Activated gamma-delta T cell treated with anti-CD3 and anti-CD28 coated beads, Interleukin-2, amount 50 U/mL, for 16 hours (primary cell): ENCODE results near the gene PACSIN2.
A peak's percentile ranks its signal among the peaks of the same experiment; 100 is the strongest.

ENCODE experiments used
- DNase-seq: peaks from one replicate; pipeline ENCODE4 v3.0.0-alpha.2; 2020; ENCODE audit warnings: low read depth

PACSIN2 gene

DNA sequence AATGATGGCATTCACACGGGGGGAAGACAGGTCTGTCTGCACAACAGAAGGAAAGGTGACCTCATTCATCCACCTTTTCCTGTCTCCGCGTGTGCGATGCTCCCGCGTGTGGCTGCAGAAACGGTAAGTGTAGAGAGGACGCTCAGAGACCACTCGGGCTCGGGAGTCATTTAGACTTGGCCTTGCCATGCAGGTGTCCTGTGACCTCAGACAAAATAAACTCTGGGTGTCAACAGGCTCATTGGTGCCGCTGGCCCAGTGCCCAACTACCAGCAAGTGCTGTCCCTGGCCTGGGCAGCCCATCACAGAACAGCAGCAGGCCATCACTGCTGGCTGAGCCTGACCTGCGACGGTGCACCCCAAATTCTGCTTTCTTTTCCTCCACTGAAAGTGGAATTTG lies 109.7 kb downstream of the PACSIN2 start:
- no peak for DNase-seq

DNA sequence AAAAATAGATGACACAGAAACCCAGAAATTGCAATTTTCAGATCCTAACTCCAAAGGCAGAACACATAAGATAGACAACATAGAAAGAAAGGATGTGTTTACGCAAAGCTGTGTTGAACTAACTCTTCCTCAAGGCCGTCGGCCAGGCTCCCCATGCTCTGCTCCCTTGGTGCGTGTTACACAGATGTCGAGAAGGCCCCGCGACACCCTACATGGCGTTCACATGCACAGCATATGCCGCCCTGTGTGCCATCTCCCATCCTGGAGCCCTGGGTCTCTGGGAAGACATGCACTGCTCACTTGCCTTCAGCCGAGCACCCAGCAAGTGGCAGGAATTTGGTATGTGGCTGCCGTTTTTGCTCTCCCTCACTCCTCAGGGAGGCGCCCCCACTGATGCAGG lies 110.9 kb downstream of the PACSIN2 start:
- no peak for DNase-seq

DNA sequence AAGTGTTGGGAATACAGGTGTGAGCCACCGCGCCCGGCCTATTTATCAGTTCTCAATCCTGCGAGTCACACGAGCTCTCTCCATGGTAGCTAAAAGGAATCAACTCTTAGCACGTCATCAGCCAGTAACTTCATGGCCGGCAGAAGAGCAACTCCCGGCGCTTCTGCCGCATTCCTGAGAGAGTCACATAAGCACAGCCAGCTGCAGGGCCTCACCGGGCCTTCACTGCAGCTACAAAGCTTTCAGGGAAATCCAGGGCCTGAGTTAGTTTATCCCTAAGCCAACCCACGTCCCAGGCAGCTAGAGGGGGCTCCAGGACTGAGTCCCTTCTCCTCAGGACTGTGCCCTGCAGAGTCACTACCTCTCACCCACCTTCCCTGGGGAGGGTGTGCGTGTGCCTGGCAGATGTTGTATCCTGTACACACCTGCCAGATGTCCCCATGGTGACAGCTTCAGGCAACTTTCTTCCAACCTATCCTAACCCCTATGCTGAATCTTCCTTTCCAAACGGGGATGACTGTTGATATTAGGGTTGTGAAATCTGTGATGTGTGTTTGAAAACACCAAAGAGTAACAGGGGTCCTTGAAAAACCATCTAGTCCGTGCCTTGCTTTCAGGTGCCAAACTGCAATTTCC lies 112.0 kb downstream of the PACSIN2 start:
- no peak for DNase-seq

DNA sequence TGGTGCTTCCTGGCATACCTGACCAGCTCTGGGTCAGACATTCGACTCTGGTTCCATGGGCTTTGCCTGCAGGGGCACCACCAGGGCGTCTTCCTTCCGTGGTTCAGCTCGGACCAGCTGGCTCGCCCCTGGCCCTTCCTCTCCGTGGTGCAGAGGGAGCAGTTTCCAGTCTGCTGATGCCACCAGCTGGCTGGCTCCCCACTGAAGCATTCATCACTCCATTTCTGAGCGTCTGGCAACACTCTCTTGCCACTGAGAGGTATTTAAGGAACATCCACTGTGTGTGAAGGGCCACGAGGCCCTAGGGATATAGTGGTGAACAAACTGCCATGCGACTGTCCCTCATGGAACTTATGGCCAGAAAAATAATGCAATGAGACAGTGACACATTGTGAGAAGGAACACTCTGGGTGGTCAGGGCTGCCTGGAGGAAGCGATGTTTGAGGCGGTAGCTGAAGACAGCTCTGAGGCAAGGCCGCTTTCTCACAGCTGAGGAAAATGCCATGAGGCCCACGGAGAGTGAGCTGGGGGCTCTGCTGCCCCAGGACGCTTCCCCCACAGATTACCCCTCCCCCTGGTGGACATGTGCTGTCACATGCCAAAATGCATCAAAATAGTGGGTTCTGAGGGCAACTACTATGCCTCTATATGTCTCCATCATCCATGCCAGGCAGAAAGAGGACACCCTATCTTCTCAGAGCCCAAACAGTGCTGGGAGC lies 113.0 kb downstream of the PACSIN2 start:
- DNase-seq: no peak

DNA sequence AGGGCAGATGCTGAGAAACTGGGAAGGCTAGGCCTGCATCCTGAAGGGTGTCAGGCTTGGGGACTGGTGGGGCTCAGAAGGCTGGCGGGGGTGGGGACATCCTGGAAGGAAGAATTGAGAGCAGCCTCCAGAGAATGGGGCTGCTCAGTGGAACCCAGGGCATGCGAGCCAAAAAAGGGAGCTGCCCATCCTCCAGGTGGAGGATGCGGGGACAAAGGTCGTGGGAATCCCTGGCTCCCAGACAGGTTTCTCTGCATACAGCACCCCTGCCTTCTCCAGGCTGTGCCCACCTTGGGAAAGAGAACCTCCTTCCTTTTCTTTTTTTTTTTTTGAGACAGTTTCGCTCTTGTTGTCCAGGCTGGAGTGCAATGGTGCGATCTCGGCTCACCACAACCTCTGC lies 117.0 kb downstream of the PACSIN2 start:
- DNase-seq: no peak

DNA sequence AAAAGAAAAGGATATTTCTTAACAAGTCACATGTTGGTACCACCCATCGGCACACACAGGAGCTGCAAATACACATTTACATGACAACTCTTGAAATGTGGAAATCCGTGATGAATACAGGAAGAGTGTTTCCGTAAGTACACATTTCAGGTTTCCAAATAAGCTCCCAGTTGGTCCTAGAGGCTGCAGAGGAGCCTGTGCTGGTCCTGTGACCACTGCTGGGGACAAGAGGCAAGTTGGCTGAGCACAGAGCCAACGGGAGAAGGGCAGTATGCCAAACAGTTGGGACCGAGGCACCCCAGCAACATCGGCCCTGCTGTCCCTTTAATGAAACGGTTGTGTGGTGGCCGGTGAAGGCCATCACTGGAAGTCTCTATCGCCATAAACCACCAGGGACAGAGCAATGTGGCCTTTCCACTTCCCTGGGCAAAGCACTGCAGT lies 119.4 kb downstream of the PACSIN2 start:
- DNase-seq: no peak

DNA sequence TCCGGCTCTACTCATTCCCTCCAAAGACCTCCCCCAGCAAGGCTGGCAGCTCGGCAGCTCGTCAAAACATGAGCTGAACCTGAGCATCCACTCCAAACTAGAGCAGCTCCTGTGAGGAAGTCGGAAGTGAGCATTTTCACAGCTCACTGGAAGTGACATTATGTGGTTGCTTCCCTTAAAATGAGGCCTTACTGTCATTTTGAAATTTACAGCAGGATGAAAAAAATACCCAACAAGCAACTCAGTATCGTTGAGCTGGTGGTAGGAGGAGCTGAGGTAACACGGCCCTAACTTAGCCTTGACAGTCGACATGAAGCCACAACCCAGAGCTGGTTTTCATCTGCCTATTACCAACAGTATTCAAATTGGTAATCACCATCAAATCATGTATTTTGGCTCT lies 119.9 kb downstream of the PACSIN2 start:
- no peak for DNase-seq

DNA sequence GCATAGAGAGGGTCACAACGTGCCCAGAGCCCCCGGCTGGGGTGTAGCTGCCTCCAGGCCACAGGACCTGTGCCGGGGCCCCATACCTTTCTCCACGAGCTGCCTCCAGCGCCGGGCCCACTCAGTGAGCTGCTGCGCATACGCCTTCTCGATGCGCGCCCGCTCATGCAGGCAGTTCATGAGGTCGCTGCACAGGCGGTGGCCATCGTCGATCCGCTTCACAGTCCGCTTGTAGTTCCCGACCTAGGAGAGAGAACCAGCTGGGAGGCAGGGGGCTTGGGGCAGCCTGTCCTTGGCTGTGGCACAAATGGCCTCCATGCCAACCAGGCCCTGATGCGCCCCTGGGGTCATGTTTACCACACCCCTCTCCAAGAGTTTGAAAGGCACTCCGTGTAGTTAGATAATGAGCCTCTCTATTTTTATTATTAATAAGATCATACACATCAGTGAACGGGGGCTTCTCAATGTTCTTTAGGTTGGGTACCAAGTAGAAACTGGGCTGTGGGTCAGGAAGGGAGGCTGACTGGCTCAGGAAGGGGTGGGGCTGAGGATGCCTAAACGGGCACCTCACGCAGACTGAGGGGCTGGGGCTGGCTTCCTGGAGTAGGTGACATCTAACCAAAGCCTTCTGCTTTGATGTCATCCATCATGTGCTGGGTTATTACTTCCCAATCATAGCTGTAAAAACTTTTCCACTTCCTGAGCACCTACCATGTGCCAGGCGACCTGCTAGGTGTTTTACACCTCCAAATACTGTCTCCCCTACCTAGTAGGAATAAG lies 121.4 kb downstream of the PACSIN2 start:
- peak; percentile 13 for DNase-seq

DNA sequence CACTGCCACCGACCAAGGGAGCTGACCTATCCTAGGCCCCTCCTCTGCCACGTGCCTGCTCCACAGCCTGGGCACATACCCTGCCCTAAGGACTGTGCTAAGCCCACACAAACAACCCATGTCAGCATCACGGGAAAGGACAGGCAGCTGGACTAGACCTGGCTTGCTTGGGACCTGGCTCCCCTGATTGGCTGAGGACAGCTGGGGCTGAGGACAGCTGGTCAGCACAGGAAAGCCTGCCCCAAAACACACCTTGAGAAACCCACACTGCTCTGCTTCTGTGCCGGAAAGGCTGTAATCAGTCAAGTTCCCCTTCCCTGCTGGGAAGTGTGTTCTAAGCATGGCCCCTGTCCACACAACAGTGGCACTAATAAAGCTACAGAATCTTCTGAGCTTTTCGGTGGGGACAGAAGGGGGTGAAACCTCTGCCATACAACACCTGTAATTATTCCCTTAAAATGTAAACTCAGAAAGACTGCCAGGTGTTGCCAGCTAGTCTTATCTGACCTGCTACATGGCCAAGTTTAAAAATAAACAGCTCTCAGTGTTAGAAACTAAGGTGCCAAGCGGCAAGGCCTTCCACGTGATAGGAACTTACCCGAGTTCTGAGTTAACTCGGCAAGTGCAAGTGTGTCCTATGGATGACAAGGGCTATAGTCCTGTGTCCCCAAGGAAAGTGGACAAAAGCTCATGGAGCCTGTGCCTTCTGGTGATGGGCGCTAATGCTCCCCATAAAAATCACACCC lies 122.2 kb downstream of the PACSIN2 start:
- DNase-seq: no peak

DNA sequence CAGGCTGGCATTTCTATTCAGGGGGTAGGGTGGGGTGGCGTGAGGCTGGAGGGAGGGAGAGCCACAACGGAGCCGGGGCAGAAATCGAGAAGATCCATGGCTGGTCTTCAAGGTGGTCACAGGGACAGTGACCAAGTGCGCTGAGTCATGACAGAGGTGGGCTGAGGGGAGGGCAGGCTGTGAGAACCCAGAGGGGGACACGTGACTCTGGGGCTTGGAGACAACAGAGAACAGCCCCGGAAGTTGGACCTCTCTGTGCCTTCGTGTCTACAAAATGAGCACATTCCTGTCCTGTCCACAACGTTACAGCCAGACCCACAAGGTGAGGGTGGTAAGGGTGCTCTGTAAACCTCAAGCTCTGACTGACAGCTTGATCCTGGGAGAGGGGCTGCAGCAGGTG lies 122.8 kb downstream of the PACSIN2 start:
- DNase-seq: no peak

DNA sequence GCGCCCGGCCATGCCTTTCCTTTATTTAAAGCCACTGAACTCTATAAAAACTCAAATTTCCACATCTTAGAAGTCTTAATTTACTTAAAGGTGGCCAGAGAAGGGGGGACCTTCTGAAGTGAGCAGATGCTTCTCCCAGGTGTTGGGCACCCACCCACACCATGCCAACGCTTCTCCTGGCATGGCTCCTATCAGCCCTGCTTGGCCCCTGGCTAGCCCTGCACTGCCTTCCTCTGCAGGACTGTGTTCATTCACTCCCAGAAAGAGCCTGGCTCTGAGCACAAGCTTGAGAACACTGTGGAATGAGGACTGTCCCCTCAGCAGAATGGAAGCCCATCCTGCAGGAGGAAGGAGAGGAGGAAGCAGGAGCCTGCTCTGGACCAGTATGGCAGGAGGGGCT lies 123.3 kb downstream of the PACSIN2 start:
- DNase-seq: no peak

DNA sequence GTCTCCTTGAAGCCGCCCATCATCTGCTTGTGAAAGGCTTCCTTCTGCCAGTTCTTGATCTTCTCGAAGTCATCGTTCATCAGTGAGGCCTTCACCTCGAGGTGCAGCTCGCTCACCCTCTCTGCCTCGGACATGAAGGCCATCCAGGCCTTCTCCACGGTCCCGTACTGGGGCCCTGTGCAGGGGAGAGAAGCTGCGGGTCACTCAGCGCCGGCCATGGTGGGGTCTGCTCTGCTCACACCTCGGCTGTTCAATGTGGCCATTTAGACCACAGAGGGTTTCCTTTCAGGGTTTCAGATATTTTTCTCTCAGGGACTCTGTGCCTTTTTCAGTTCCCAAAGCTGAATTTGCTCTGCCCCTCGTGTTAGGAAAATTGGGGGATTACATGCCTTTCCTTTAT lies 123.9 kb downstream of the PACSIN2 start:
- no peak for DNase-seq

DNA sequence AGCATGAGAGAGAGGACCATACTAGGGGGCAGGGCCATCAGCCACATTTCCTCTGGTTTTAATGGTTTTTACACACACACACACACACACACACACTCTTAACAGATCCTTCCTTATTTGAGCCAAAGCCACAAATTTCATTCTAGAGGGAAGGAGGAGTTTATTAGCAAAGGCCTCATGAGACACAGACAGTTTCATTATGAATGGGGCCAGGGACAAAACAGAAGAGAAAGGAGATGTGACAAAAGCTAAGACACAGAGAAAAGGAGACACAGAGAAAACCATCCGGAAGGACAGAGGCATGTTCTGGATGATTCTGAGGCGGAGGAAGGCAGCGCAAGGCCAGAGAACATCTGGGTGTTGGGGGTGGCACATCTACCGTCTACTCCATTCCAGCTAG lies 125.6 kb downstream of the PACSIN2 start:
- no peak for DNase-seq

DNA sequence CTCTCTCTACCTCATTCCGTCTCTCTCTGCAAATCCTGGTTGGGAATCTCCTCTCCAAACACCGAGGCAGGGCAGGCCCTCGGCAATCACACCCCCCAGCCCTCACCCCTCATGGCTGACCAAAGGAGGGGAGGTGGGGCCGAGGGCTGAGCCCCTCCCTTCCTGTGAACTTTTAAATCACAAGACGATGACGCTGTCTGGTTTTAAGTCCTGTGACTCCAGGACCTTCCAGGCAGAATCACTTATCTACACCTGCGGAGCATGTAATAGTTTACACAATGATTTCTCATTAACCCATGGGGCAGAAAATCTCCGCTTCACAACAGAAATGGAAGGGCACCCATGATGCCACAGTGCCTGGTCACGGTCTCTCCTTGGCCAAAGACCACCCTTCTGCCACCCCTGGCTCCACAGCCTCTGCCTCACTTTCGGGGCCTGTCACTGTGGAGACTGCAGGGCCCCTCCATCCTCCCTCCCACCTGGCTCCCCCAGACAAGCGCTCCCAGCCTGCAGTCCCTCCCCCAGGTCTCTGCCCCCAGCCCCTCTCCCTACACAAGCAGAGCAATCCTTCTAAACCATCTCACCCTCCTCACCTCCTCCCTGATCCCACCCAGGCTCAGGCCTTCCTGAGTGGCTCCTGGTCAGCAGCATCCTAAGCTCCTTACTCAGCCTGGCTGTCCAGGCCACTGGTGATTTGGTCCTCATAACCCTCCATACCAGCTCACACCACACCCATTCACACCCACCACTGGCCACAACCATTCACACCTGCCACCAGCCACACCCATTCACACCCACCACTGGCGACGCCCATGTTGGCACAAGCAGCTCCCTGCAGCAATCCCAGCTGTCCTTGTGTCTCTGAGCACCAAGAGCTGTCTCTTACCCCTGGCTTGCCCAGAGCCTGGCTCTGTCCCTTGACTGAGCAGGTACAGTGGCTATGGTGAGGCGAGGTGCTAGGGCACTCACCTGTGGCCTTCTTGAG lies 127.1 kb downstream of the PACSIN2 start:
- no peak for DNase-seq

DNA sequence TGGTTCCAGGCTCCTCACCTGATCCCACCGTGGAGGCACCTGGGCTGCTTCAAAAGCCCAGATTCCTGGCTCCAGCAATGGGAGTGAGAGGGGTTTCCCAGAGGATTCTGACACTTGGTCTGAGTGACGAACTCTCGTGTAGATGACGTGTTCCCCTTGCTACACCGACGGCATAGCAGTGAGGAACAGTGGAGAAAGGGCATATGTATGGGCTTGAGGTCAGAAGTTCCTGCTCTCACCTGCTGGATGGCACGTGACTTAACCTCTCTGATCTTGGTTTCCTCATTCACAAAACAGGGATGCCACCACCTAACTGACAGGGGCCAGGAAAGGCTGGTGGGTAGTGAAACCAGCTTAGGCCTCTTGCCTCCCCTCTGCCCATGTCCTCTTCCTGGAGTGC lies 127.8 kb downstream of the PACSIN2 start:
- DNase-seq: no peak

DNA sequence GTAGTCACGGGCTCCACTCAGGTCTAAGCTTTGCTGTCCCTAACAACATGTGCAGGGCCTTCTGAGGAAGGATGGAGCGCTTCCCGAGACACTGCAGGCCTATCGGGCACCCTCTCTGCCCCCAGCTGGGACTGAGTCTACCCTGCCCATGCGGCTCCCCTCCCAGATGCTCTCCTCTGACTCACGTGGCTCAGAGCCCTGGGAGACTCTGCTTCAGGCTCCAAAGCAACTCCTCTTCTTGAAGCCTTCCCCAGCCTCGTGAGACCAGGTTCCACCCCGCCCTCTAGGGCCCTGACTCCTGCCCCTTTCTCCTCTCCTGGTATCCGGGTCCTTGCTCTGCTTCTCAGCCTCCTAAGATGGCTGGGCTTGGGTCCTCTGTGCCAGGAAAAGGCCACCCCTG lies 129.5 kb downstream of the PACSIN2 start:
- DNase-seq: no peak

DNA sequence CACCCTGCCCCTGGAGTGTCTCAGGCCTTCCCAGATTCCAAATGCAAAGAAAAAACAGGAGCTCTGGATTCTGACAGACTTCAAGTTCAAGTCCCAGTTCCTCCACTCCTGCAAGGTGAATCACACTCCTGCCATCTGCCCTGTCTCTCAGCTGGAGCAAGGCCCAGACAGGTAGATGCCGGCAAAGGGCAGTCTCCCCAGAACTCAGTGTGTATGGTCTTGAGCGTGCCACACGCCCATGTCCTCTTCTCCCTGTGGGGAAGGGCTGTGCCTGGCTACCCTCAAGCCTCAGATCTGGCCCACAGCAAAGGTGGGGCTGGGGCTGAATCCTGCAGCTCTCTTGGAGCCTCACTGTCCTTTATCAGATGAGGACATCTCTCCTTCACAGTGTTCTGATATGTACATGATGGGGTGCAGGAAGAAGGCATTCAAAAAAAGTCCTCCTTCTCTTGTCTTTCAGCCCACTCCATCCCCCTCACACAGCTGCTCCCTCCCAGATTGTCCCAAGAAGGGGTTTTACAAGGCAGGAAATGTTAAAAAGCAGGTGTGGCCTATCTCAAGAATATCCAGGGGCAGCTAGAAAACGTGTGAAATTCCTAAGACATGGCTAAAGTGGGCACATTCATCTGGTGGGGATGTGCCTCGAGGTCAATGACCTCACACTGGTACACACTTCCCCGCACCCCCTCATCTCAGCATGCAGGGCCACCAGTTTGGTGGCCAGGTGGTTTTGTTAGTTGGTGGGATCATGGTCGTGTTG lies 130.2 kb downstream of the PACSIN2 start:
- DNase-seq: no peak

DNA sequence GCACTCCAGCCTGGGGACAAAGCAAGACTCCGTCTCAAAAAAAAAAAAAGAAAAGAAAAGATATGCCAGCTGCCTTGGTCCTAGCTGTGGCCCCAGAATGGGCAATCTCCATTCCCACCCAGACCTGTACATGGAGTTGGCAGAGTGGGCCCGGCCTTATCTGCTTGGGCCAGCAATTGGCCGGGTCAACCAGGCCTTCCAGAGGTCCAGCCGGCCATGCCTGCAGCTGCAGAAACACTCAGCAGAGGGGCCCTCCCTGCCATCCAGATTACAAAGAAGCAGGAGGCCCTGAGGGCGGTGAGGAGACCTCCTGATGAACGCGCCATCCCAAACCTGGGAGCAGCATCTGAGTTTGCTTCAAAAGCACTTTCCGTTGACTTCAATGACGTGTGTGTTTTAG lies 131.0 kb downstream of the PACSIN2 start:
- no peak for DNase-seq

DNA sequence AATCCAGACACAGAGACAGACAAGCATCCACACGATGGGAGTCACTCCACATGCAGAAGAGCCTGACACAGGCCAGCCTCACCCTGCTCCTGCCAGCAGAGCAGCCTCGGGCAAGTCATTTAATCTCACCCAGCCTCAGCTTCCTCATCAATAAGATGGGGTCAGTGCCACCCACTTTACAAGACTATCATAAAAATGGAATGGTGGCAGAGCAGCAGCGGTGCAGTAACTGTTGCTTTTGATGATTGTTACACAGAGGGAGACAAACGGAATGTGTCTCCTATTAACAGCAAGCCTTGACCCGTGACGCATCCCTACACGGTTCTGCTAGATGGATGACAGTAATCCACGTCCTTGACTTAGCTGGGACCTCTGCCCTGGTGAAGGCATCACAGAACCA lies 131.8 kb downstream of the PACSIN2 start:
- DNase-seq: no peak

DNA sequence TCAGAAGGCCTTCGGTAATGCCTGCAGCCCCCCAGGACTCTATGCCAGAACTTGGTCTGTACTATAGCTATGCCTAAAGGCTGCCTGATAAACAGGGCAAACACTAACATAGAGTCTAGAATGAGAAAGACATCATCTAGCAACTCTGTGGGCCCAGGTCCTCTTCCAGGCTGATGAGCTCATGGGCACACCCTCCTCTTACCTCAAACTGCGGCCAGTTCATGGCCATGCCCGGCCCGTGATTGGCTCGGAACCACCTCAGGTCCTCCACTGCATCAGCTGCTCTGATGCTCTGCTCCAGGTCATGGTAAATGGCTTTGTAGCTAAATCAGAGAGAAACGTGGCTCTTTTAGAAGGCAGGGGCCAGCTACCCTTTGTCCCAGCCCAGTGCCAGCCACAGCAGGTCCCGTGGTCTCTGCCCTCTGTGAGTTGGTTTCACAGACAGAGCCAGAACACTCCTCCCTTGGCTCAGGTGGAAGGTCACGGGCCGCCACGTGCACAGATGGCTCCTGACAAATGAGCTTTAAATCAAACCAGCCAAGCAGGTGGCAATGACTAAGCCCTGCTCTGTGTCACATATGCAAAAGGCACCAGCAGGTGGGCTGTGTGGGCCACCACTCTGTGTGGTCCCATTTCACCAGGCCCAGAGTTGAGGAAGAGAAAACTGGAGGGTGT lies 132.8 kb downstream of the PACSIN2 start:
- DNase-seq: no peak
